ENCODE data around the gene RTF1.

Gene RTF1

GRCh38 chr15:41487802-41488201 is 70.9 kb downstream of the RTF1 start:
- no peak for DNase-seq (ENCODE audit: low read depth in 2 of 2)

DNA sequence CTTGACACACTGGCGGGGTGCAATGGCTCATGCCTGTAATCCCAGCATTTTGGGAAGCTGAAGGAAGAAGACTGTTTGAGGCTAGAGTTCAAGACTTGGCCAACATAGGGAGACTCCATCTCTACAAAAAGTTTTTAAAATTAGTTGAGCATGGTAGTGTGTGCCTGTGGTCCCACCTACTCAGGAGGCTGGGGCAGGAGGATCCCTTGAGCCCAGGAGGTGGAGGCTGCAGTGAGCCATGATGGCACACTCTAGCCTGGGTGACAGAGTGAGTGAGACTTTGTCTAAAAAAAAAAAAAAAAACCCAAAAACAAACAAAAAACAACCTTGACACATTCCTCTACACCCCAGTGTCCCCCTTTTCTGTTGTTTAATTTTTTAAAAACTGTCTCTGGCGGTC is 72.7 kb downstream of the RTF1 start:
- no peak for DNase-seq (ENCODE audit: low read depth in 2 of 2)

- DNase-seq (ENCODE audit: low read depth in 2 of 2) = peak; percentile 87 to 88
Measured at GRCh38 chr15:41490355-41490754, 73.5 kb downstream of the RTF1 start.

- no peak for DNase-seq (ENCODE audit: low read depth in 2 of 2)
Measured at GRCh38 chr15:41491889-41492288, 75.0 kb downstream of the RTF1 start.

- DNase-seq (ENCODE audit: low read depth in 2 of 2) = no peak
Measured at GRCh38 chr15:41492597-41493204, 75.8 kb downstream of the RTF1 start.

DNA sequence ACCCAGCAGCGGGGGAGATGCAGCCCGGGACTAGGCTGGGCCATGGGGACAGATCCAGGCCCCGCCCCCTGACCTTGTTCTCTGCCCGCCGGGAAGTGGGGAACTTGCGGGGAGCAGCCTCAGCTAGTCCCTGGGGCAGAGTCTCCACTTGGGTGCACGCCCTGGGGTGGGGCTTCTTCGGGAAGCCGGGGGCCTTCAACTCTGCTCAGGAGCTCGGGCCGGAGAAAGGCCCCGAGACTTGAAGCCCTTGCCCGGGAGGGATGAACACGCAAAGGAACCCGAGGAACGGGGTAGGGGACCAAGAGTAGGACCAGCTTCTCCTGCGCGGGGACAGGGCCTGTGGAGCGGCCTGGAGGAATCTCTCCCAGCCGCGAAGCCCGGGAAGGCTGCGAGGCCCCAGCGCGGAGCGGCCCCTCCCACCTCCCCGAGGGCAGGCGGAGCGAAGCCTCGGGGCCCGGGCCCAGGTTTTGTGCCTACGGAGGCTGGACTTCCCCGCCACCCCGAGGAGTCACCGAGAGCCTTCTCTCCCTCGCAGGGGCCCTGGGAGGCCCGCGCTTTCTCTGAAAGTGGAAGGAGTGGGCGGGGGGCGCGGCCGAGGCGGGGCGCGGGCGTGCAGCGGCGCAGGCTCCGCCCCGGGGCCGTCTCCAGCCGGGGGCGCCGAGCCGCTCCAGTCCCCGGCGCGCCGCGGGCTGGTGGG is 76.5 kb downstream of the RTF1 start, which contains the start of gene ITPKA:
TSS of gene ITPKA (plus strand) at position 670 of the 697 bp plus-strand sequence. CDS start 54 bp downstream, outside the sequence.
- peak; percentile 26 to 34 for DNase-seq (ENCODE audit: low read depth in 2 of 2)

GRCh38 chr15:41493902-41494189 is 77.0 kb downstream of the RTF1 start:
- no peak for DNase-seq (ENCODE audit: low read depth in 2 of 2)

- DNase-seq (ENCODE audit: low read depth in 2 of 2) = no peak
Measured at GRCh38 chr15:41494190-41494921, 77.5 kb downstream of the RTF1 start.

GRCh38 chr15:41494922-41495735 is 78.2 kb downstream of the RTF1 start:
- no peak for DNase-seq (ENCODE audit: low read depth in 2 of 2)

GRCh38 chr15:41495736-41496599 is 79.1 kb downstream of the RTF1 start:
- no peak for DNase-seq (ENCODE audit: low read depth in 2 of 2)

DNA sequence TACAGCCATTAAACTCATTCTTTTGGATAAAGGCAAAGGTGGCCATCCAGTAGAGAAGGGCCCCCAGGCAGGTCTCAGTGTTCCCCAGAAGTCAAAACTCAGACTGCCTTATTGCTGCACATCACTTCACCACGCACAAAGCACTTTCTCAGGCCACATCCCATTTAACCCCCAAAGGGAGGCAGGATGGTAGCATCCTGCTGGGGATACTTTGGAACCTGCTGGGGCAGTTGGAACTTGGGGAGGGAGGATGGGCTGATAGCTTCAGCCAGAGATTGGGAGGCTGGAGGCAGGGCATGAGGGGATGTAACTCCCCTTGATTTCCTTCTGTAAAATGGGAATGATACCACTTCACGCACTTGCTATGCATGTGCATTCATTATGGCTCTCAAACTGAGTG is 81.8 kb downstream of the RTF1 start:
- no peak for DNase-seq (ENCODE audit: low read depth in 2 of 2)

- DNase-seq (ENCODE audit: low read depth in 2 of 2) = peak in 1 of 2 experiments; percentile 7
Measured at GRCh38 chr15:41499109-41499851, 82.4 kb downstream of the RTF1 start.

DNA sequence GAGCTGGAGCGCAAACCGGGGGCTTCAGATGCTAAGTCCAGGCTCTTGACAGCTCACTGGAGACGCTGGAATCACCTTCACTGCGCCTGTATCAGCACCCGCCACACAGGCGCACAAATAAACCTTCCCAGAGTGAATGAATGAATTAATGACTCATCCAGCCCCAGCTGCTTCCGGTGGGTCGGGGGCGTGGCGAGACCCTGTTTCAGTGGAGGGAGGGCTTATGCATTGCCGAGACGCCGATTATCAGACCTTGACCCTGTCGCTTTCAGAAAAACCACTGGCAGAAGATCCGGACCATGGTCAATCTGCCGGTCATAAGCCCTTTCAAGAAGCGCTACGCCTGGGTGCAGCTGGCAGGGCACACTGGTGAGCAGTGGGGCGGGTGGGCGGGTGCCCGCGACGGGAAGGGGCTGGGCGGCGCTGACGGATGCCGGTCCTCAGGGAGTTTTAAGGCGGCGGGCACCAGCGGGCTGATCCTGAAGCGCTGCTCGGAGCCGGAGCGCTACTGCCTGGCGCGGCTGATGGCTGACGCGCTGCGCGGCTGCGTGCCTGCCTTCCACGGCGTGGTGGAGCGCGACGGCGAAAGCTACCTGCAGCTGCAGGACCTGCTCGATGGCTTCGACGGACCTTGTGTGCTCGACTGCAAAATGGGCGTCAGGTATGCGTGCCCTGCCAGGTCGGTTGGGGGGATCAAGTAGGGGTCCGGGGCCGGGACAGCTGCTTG is 84.5 kb downstream of the RTF1 start:
- DNase-seq (ENCODE audit: low read depth in 2 of 2) = no peak

DNA sequence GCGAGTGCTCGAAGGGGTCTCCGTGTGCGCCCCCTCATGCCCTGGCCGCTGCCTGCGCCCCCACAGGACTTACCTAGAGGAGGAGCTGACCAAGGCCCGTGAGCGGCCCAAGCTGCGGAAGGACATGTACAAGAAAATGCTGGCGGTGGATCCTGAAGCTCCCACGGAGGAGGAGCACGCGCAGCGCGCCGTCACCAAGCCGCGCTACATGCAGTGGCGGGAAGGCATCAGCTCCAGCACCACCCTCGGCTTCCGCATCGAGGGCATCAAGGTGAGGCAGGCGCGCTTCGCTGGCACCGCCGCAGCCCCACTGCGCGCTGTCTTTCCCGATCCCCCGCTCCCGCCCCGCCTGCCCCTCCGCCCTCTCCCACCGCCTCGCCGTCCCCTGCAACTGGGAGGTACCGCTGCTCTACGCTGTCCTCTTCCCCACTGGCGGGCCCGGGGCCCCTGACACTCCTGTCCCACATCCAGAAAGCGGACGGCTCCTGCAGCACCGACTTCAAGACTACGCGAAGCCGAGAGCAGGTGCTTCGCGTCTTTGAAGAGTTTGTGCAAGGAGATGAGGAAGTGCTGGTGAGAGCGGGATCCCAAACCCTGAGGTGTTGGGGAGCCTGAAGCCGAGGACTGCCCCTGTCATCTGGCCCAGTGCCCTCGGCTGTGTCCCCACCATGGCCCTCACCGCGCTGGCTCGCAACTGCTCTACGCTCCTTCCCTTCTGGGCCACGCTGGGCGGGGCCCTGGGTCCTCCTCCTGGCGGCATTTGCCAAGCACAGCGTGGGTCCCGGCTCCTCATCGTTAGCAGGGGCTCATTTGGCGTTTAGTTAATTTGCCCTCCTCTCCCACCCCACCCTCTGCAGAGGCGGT is 85.3 kb downstream of the RTF1 start:
- no peak for DNase-seq (ENCODE audit: low read depth in 2 of 2)

- no peak for DNase-seq (ENCODE audit: low read depth in 2 of 2)
Measured at GRCh38 chr15:41502795-41503668, 86.1 kb downstream of the RTF1 start.

DNA sequence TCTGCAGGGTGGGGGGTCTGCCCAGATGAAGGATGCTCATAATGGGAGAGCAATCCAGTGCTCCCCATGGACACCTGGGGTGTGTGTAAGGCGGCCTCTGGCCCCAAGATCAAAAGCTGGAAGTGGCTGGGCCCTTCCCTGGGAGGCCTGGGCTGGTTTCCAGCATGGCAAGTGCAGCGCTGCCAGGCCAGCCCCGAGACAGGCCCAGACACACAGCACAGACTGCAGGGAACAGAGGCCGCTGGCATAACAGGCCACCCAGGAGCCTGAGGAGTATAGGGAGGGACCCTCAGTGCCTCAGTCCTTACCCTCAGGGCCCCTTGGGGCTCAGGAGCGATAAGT is 86.7 kb downstream of the RTF1 start:
- DNase-seq (ENCODE audit: low read depth in 2 of 2) = no peak

GRCh38 chr15:41504751-41505492 is 88.0 kb downstream of the RTF1 start:
- no peak for DNase-seq (ENCODE audit: low read depth in 2 of 2)

Data from fibroblast of skin of left quadriceps (primary cell).